Measurements from ENCODE around the gene YIPF3. TPM values are rescaled to one million over a fixed set of nuclear protein-coding genes. Genes with fewer than 3 reads are reported as not detected.

Gene YIPF3
- total and polyA plus RNA-seq, 9 of the 15 experiments (the other 6 are each of a cell fraction or from before 2014, with no cell fraction given), result 27.5 to 75.3 (median 57.6) TPM

DNA sequence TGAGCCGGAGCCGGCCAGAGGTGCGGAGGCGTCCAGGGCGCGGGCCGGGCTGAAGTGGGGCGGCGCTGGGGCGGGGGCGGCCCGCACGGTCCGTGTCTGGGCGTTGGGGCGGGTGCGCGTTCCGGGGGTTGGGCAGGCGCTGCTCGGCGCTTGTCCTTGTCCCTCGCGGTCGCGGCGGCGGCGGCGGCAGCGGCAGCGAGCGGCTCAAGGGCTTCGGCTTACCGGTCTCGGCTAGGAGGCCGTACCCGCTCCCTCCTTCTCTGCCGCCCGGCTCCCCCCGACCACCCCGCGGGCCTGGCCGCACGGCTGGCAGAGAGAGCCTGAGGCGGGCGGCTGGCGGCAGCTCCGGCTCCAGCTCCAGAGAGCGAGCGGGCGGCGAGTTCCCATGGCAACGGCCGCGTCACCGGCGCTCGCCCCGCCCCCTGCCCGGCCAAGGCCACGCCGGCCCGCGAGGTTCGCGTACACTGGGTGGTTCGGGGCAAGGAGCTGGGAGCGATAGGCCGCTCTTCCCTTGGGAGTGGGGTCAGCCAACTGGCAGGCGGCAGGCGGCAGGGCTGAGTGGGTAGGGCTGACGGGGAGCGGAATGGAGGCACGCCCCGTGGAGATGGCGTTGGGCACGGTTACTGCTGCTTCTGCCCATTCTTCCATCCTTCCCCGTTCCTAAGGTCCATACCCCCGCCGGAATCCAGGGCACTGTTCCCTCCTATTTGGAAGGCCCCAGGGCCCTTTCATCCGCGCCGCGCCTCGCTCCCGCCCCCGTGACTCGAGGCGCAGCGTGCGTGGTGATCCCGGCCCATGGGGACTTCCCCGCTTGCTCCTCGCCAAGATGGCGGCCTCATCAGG, 6.5 kb downstream of the YIPF3 start, which contains the start of gene LRRC73 (continued):
- TF ChIP-seq STAT6 (CRISPR knock-in tag; IDR thresholded peaks at IDR 0.05), result no peak
- no peak for TF ChIP-seq ELF4 (CRISPR knock-in tag; IDR thresholded peaks at IDR 0.05)
- no peak for TF ChIP-seq ZNF707 (CRISPR knock-in tag; conservative IDR thresholded peaks at IDR 0.05)
- TF ChIP-seq ZNF263 (CRISPR knock-in tag; IDR thresholded peaks at IDR 0.05; ENCODE audit: borderline replicate concordance), result peak; percentile 46; the same call in 1 of the 2 replicates
- TF ChIP-seq BMI1 (IDR thresholded peaks at IDR 0.05; ENCODE audit: low read length), result peak; percentile 91
- TF ChIP-seq SRSF9 (IDR thresholded peaks at IDR 0.05; ENCODE audit: borderline replicate concordance, low read depth, low read length), result no peak
- TF ChIP-seq SNAPC5 (CRISPR knock-in tag; IDR thresholded peaks at IDR 0.05), result no peak
- no peak for TF ChIP-seq USF2 (CRISPR knock-in tag; IDR thresholded peaks at IDR 0.05)
- TF ChIP-seq TAF7 (tag; IDR thresholded peaks at IDR 0.05), result no peak
- no peak for TF ChIP-seq ZNF174 (CRISPR knock-in tag; IDR thresholded peaks at IDR 0.05)
- peak; percentile 51; the same call in 1 of the 2 replicates for TF ChIP-seq ZBTB7A (IDR thresholded peaks at IDR 0.05; ENCODE audit: borderline replicate concordance, control insufficient read depth, low read depth, low read length)
- TF ChIP-seq STAG1 (CRISPR knock-in tag; IDR thresholded peaks at IDR 0.05; ENCODE audit: borderline replicate concordance), result no peak
- 0 out of 2 replicates have a peak, but pooled peaks have one; percentile 88 for TF ChIP-seq RBM14 (IDR thresholded peaks at IDR 0.05; ENCODE audit: borderline replicate concordance, insufficient read depth, low read depth, low read length)
- peak; percentile 18 for TF ChIP-seq U2AF1 (optimal IDR thresholded peaks at IDR 0.05; ENCODE audit: low read depth, low read length)
- TF ChIP-seq CHCHD3 (CRISPR knock-in tag; IDR thresholded peaks at IDR 0.05), result peak; percentile 74; the same call in 1 of the 2 replicates
- TF ChIP-seq, protein P1, sequence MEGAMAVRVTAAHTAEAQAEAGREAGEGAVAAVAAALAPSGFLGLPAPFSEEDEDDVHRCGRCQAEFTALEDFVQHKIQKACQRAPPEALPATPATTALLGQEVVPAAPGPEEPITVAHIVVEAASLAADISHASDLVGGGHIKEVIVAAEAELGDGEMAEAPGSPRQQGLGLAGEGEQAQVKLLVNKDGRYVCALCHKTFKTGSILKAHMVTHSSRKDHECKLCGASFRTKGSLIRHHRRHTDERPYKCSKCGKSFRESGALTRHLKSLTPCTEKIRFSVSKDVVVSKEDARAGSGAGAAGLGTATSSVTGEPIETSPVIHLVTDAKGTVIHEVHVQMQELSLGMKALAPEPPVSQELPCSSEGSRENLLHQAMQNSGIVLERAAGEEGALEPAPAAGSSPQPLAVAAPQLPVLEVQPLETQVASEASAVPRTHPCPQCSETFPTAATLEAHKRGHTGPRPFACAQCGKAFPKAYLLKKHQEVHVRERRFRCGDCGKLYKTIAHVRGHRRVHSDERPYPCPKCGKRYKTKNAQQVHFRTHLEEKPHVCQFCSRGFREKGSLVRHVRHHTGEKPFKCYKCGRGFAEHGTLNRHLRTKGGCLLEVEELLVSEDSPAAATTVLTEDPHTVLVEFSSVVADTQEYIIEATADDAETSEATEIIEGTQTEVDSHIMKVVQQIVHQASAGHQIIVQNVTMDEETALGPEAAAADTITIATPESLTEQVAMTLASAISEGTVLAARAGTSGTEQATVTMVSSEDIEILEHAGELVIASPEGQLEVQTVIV (CRISPR knock-in tag; IDR thresholded peaks at IDR 0.05; ENCODE audit: borderline replicate concordance), result no peak; the same call in 1 of the 2 replicates
- peak; percentile 28 for TF ChIP-seq KDM5B (IDR thresholded peaks at IDR 0.05; ENCODE audit: insufficient replicate concordance, low read depth, low read length)
